Measurements from ENCODE around the gene TAAR5.
"Not testable (repeated sequence)": the region's sequence is repeated elsewhere in the genome, so short reads cannot be mapped to it uniquely, and the experiment has no call there.

TAAR5 gene

GRCh38 chr6:132589454-132589853 is at the start of gene TAAR5:
TAAR5 (minus strand) TSS chr6:132589741; CDS start chr6:132589686, 55 bp downstream.
- DNase-seq, result no peak

- not testable (repeated sequence) for DNase-seq
Observed at GRCh38 chr6:132637135-132637534, 47.6 kb upstream of the TAAR5 start.

GRCh38 chr6:132635906-132636305 is 46.4 kb upstream of the TAAR5 start:
- DNase-seq, result not testable (repeated sequence)

GRCh38 chr6:132635288-132635687 is 45.7 kb upstream of the TAAR5 start:
- DNase-seq, result not testable (repeated sequence)

GRCh38 chr6:132634796-132635195 is 45.3 kb upstream of the TAAR5 start:
- DNase-seq, result no peak

- DNase-seq, result no peak
Observed at GRCh38 chr6:132633362-132633761, 43.8 kb upstream of the TAAR5 start.

GRCh38 chr6:132624175-132624574 is 34.6 kb upstream of the TAAR5 start, which contains the start of gene TAAR2:
TAAR2 (minus strand) TSS chr6:132624275; CDS start chr6:132624275, 0 bp downstream.
- DNase-seq, result no peak

GRCh38 chr6:132623106-132623845 is 33.7 kb upstream of the TAAR5 start:
- DNase-seq, result no peak

- no peak for DNase-seq
Observed at GRCh38 chr6:132616677-132617076, 27.1 kb upstream of the TAAR5 start.

- no peak for DNase-seq
Observed at GRCh38 chr6:132614554-132614953, 25.0 kb upstream of the TAAR5 start.

- DNase-seq, result no peak
Observed at GRCh38 chr6:132612449-132613108, 23.0 kb upstream of the TAAR5 start.

- no peak for DNase-seq
Observed at GRCh38 chr6:132611616-132612015, 22.1 kb upstream of the TAAR5 start.

GRCh38 chr6:132607544-132608233 is 18.1 kb upstream of the TAAR5 start:
- no peak for DNase-seq

GRCh38 chr6:132604635-132605152 is 15.2 kb upstream of the TAAR5 start:
- no peak for DNase-seq

GRCh38 chr6:132600900-132601299 is 11.4 kb upstream of the TAAR5 start:
- not testable (repeated sequence) for DNase-seq

- DNase-seq, result peak; percentile 19 to 31
Observed at GRCh38 chr6:132598473-132598872, 8.9 kb upstream of the TAAR5 start.

GRCh38 chr6:132596201-132596600 is 6.7 kb upstream of the TAAR5 start:
- no peak for DNase-seq

- DNase-seq, result peak; percentile 61 to 66
Observed at GRCh38 chr6:132592855-132593254, 3.3 kb upstream of the TAAR5 start.

GRCh38 chr6:132590362-132590761 is 821 bp upstream of the TAAR5 start:
- no peak for DNase-seq

- DNase-seq, result peak; percentile 65 to 71
Observed at GRCh38 chr6:132587424-132587823, 2.1 kb downstream of the TAAR5 start.

- no peak for DNase-seq
Observed at GRCh38 chr6:132584698-132585097, 4.8 kb downstream of the TAAR5 start.

GRCh38 chr6:132571774-132572173 is 17.8 kb downstream of the TAAR5 start:
- no peak for DNase-seq

- DNase-seq, result no peak
Observed at GRCh38 chr6:132570221-132570777, 19.2 kb downstream of the TAAR5 start, which contains the start of gene TAAR6. TAAR6 (plus strand) TSS chr6:132570322; CDS start chr6:132570322, 0 bp downstream.

Measured in Kasumi-1 (cell line).